Head of caudate nucleus (tissue), 42 donors: ENCODE data around the gene ZNF35.

Experiments used
- DNase-seq, 42 donors: peaks; one replicate each; pipeline versions ENCODE4 v3.0.0 to v3.0.0-alpha.2; 2020 to 2021; ENCODE audit warnings: mixed read lengths in 7 of 42
- intact Hi-C: fragments of 100-400 bp; cut with DNase I; formaldehyde crosslinking; loops from one replicate; pipeline ENCODE4 v1.15.0; 2022

Gene ZNF35

DNA sequence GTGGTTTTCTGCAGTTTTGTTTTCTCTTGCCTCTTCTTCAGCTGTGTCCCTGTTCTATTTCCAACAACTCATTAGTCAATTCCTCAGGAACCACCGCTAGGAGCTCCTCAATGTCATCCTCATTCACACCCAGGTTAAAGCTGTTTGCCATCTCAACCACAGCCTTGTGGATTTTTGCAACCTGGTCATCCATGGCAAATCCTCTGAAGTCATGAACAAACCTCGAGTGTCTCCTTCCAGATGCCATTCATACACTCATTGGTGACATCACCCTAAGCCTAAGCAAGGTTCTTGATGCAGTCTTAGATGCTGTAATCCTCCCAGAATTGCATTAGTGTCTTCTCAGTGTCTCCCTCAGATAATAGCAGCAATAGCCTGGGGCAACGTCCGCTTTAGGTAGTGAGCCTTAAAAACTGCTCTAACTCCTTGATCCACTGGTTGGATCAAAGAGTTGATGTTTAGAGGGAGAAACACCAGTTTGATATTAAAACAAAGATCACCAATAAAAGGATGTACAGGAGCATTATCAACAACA lies 32.5 kb downstream of the ZNF35 start:
- intact Hi-C loops = no loop called here

DNA sequence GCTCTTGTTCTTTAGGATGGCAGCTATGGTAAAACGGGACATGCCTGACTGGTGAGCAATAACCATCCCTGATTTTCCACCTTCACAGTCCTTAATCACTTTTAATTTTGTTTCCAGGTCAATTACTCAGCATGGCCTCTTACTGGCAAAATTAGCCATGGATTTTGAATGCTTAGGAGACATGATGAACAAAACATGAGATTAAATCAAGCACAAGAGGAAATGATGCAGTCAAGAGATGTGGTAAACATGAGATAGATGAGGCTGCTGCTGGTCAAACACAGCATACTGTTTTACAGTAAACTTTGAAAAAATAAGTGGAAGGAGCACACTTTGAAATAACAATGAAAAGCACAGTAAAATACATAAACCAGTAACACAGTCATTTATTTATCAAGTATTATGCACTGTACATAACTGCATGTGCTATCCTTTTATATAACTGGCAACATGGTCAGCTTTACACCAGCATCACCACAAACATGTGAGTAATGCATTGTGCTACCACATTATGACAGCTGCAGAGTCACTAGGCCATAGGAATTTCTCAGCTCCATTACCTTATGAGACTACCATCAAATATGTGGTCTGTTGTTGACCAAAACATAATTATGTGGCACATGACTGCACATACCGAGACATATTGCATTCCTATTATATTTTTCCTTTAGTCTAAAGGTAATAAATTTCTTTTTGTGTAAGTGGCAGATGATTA lies 33.8 kb downstream of the ZNF35 start:
- no peak for DNase-seq
- intact Hi-C loops = no loop called here

More for the DNA sequence above, 32.5 kb downstream of the ZNF35 start:
- no peak for DNase-seq

DNA sequence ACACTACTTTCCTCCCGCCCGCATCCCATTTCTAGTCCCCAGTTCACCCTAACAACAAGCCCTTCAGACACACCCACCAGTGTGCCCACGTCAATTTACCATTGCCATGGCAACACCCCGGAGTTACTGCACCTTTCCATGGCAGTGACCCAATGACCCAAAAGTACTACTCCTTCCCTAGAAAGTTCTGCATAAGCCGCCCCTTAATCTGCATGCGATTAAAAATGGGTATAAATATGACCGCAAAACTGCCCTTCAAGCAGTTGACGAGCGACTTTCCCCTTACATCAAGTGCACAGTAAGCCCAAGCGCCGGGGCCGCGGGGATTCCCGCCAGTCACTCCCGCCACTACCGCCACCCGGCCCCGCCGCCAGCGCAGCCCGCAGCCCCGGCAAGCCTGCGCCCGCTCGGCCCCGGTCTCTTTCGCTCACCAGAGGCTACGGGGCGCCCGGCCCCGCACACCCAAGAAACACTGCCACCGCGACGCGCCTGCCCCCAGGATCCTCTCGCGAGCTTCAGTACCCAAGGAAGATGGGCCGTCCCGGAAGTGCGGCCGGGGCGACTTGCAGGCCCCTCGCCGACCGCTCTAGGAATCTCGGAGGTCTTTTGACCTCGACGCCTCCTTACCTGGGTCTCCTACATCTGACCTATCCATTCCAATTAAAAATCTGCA lies 36.7 kb downstream of the ZNF35 start:
- intact Hi-C loops = no loop called here
- DNase-seq = peak; percentile 48 to 88 (median 75)

- intact Hi-C loops = no loop called here
- no peak for DNase-seq
Measured at GRCh38 chr3:44687898-44688297, 39.4 kb downstream of the ZNF35 start.
